ENCODE measurements around the gene LATS2. TPM values are rescaled to one million over a fixed set of nuclear protein-coding genes. Genes with fewer than 3 reads are reported as not detected.

The LATS2 gene
- total RNA-seq, 6 experiments from 2014 or later, result 6.8 to 12.8 (median 8.7) TPM

- Histone ChIP-seq H3K4me1 (no peaks in the 10 kb centered on the region), H3K9me3 (no peaks in the 10 kb centered on the region), H3K36me3 (no peaks in the 10 kb centered on the region), H3K4me3 (no peak overlapping the region), H3K27me3 (no peaks in the 10 kb centered on the region), H3K27ac (no peak overlapping the region)
- intact Hi-C loops (cut with DNase I), result no loop called here
- TF ChIP-seq CTCF (IDR thresholded peaks at IDR 0.05) (no peak), POLR2A (IDR thresholded peaks at IDR 0.05) (no peak)
- WGBS (ENCODE audit: insufficient coverage, low coverage, low lambda C conversion rate, missing lambda C conversion rate), result 70% methylated on average over 2 of the region's 3 CpGs
- ATAC-seq, result no peak
- no peak for DNase-seq
These were observed 28.4 kb upstream of the LATS2 start for GRCh38 chr13:21089830-21090229.

DNA sequence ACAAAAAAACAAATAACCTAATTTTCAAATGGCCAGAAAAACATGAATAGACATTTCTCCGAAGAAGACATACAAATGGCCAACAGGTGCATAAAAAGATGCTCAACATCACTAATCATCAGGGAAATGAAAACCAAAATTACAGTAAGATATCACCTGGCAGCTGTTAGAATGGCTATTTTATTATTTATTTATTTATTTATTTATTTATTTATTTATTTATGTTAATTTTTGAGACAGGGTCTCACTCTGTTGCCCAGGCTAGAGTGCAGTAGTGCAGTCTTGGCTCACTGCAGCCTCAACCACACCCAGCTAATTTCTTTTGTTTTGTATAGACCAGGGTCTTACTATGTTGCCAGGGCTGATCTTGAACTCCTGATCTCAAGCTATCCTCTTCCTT, 27.1 kb upstream of the LATS2 start:
- DNase-seq (no peak), ATAC-seq (no peak)
- no peaks in the 10 kb centered on the region for H3K4me1 ChIP-seq
- no peak overlapping the region for H3K4me3 ChIP-seq
- H3K27me3 ChIP-seq, result no peaks in the 10 kb centered on the region
- no peak for TF ChIP-seq CTCF (IDR thresholded peaks at IDR 0.05)
- TF ChIP-seq POLR2A (IDR thresholded peaks at IDR 0.05), result no peak
- 100% methylated on average over 1 of the region's 1 CpG for WGBS (ENCODE audit: insufficient coverage, low coverage, low lambda C conversion rate, missing lambda C conversion rate)
- no peaks in the 10 kb centered on the region for H3K36me3 ChIP-seq
- H3K9me3 ChIP-seq, result no peaks in the 10 kb centered on the region
- H3K27ac ChIP-seq, result no peak overlapping the region
- intact Hi-C loops (cut with DNase I), result no loop called here

GRCh38 chr13:21086929-21087328, 25.5 kb upstream of the LATS2 start:
- H3K4me3 ChIP-seq, result no peak overlapping the region
- no peak for DNase-seq
- H3K27me3 ChIP-seq, result no peaks in the 10 kb centered on the region
- no peaks in the 10 kb centered on the region for H3K9me3 ChIP-seq
- no peaks in the 10 kb centered on the region for H3K4me1 ChIP-seq
- H3K27ac ChIP-seq, result no peak overlapping the region
- ATAC-seq, result no peak
- TF ChIP-seq POLR2A (IDR thresholded peaks at IDR 0.05) (no peak), CTCF (IDR thresholded peaks at IDR 0.05) (no peak)
- no peaks in the 10 kb centered on the region for H3K36me3 ChIP-seq
- 68% methylated on average over 2 of the region's 2 CpGs for WGBS (ENCODE audit: insufficient coverage, low coverage, low lambda C conversion rate, missing lambda C conversion rate)
- intact Hi-C loops (cut with DNase I), result no loop called here

- Histone ChIP-seq H3K4me3 (no peak overlapping the region), H3K27ac (no peak overlapping the region), H3K27me3 (no peaks in the 10 kb centered on the region), H3K4me1 (no peaks in the 10 kb centered on the region), H3K9me3 (no peaks in the 10 kb centered on the region), H3K36me3 (no peaks in the 10 kb centered on the region)
- intact Hi-C loops (cut with DNase I), result no loop called here
- no peak for ATAC-seq
- no peak for DNase-seq
- 90% methylated on average over 7 of the region's 7 CpGs for WGBS (ENCODE audit: insufficient coverage, low coverage, low lambda C conversion rate, missing lambda C conversion rate)
- TF ChIP-seq CTCF (IDR thresholded peaks at IDR 0.05) (no peak), POLR2A (IDR thresholded peaks at IDR 0.05) (no peak)
These were observed 20.5 kb upstream of the LATS2 start for GRCh38 chr13:21081926-21082325.

DNA sequence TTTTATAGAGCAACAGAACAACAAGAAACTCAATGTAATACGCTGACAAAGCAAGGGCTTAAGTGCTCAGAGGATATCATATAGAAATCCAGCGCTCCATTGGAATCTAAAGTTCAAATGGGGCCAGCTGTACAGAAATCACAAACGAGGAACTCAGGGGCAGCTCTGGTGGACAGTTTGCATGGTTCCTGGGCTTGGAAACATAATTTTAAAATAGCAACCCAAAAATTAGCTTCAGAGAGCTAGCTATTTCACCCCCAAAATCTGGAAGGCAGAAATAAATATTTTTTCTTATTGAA, 19.2 kb upstream of the LATS2 start:
- TF ChIP-seq CTCF (IDR thresholded peaks at IDR 0.05) (no peak), POLR2A (IDR thresholded peaks at IDR 0.05) (no peak)
- intact Hi-C loops (cut with DNase I), result no loop called here
- Histone ChIP-seq H3K27me3 (no peaks in the 10 kb centered on the region), H3K36me3 (no peaks in the 10 kb centered on the region), H3K27ac (no peak overlapping the region), H3K4me1 (peaks cover 0 to 1% (median 0%) of the 10 kb centered on the region in 4 donors), H3K9me3 (no peaks in the 10 kb centered on the region), H3K4me3 (no peak overlapping the region)
- ATAC-seq, result no peak
- WGBS (ENCODE audit: insufficient coverage, low coverage, low lambda C conversion rate, missing lambda C conversion rate), result 52% methylated on average over 3 of the region's 3 CpGs
- DNase-seq, result no peak
